Measurements from ENCODE around the gene SLC16A2.

SLC16A2 gene

DNA sequence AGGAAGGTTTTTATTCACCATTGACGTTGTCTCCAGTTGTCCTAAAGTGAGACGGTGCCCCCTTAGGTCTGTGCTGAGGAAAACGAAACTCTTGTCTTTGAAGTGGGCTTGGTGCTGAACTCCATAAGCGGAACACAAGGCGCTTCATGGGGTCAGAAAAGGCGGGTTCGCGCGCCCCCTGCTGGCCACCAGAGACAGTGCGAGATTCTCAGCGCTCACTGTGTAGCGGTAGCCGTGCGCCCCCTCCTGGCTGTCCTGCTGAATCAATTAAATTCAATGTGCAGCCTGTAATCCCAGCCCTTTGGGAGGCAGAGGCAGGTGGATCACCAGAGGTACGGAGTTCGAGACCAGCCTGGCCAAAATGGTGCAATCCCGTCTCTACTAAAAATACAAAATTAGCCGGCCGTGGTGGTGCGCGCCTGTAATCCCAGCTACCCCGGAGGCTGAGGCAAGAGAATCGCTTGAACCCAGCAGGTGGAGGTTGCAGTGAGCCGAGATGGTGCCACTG, 129.1 kb downstream of the SLC16A2 start:
- Histone ChIP-seq H3K36me3 (replicated peaks; ENCODE audit: insufficient read depth, low read length) (no peaks in the 10 kb centered on the region), H3K4me2 (ENCODE audit: low read depth, low read length) (peak overlapping the region; percentile 62; the same call in 1 of the 2 replicates), H3K4me3 (ENCODE audit: low read length) (no peak overlapping the region), H3K79me2 (ENCODE audit: low read length) (no peaks in the 10 kb centered on the region), H4K20me1 (ENCODE audit: insufficient read depth, low read length) (no peaks in the 10 kb centered on the region), H3K4me1 (ENCODE audit: low read length) (no peaks in the 10 kb centered on the region), H3K27ac (ENCODE audit: low read length) (no peak overlapping the region), H3K9me3 (replicated peaks; ENCODE audit: insufficient read depth, low read length) (no peaks in the 10 kb centered on the region), H3K9ac (ENCODE audit: low read length) (no peak overlapping the region), H3K9me2 (replicated peaks; ENCODE audit: insufficient read depth, low read length) (no peaks in the 10 kb centered on the region), H3K27me3 (replicated peaks; ENCODE audit: insufficient read depth, low read length) (no peaks in the 10 kb centered on the region), H2AFZ (ENCODE audit: low read length) (peak overlapping the region; percentile 56), H3F3A (ENCODE audit: insufficient read depth, low read length) (no peaks in the 10 kb centered on the region)
- peak; percentile 77 for DNase-seq
- TF ChIP-seq, protein P1, sequence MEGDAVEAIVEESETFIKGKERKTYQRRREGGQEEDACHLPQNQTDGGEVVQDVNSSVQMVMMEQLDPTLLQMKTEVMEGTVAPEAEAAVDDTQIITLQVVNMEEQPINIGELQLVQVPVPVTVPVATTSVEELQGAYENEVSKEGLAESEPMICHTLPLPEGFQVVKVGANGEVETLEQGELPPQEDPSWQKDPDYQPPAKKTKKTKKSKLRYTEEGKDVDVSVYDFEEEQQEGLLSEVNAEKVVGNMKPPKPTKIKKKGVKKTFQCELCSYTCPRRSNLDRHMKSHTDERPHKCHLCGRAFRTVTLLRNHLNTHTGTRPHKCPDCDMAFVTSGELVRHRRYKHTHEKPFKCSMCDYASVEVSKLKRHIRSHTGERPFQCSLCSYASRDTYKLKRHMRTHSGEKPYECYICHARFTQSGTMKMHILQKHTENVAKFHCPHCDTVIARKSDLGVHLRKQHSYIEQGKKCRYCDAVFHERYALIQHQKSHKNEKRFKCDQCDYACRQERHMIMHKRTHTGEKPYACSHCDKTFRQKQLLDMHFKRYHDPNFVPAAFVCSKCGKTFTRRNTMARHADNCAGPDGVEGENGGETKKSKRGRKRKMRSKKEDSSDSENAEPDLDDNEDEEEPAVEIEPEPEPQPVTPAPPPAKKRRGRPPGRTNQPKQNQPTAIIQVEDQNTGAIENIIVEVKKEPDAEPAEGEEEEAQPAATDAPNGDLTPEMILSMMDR (IDR thresholded peaks at IDR 0.05; ENCODE audit: low read length), result peak; percentile 97
- no peak for TF ChIP-seq EZH2phosphoT487 (IDR thresholded peaks at IDR 0.05; ENCODE audit: low read length)

DNA sequence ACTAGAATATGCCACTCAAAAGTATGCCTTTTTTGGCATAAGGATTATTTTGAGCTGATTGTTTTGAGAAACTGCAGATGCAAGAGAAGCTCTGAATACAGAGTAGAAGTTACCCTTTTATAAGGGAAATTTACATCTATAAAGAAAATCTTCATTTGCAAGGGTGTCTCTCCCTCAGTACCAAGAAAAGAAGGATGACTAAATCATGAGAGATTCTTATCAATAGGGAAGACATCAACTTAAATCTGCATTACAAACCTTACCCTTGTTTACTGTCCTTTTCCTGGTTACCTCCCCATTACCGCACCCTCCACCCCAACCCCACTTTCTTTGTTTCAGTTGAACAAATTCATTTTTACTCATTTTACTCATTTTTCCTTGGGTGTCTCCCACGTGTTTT, 130.6 kb downstream of the SLC16A2 start:
- H2AFZ ChIP-seq (ENCODE audit: low read length), result no peak overlapping the region
- H3K27ac ChIP-seq (ENCODE audit: low read length), result no peak overlapping the region
- H4K20me1 ChIP-seq (ENCODE audit: insufficient read depth, low read length), result no peaks in the 10 kb centered on the region
- no peaks in the 10 kb centered on the region for H3F3A ChIP-seq (ENCODE audit: insufficient read depth, low read length)
- H3K9ac ChIP-seq (ENCODE audit: low read length), result no peak overlapping the region
- no peak overlapping the region for H3K4me2 ChIP-seq (ENCODE audit: low read depth, low read length)
- no peak overlapping the region for H3K4me3 ChIP-seq (ENCODE audit: low read length)
- DNase-seq, result no peak
- no peaks in the 10 kb centered on the region for H3K9me2 ChIP-seq (replicated peaks; ENCODE audit: insufficient read depth, low read length)
- H3K27me3 ChIP-seq (replicated peaks; ENCODE audit: insufficient read depth, low read length), result no peaks in the 10 kb centered on the region
- TF ChIP-seq, protein P1 (IDR thresholded peaks at IDR 0.05; ENCODE audit: low read length), result no peak
- no peak for TF ChIP-seq EZH2phosphoT487 (IDR thresholded peaks at IDR 0.05; ENCODE audit: low read length)
- no peaks in the 10 kb centered on the region for H3K36me3 ChIP-seq (replicated peaks; ENCODE audit: insufficient read depth, low read length)
- no peaks in the 10 kb centered on the region for H3K4me1 ChIP-seq (ENCODE audit: low read length)
- no peaks in the 10 kb centered on the region for H3K79me2 ChIP-seq (ENCODE audit: low read length)
- H3K9me3 ChIP-seq (replicated peaks; ENCODE audit: insufficient read depth, low read length), result no peaks in the 10 kb centered on the region

DNA sequence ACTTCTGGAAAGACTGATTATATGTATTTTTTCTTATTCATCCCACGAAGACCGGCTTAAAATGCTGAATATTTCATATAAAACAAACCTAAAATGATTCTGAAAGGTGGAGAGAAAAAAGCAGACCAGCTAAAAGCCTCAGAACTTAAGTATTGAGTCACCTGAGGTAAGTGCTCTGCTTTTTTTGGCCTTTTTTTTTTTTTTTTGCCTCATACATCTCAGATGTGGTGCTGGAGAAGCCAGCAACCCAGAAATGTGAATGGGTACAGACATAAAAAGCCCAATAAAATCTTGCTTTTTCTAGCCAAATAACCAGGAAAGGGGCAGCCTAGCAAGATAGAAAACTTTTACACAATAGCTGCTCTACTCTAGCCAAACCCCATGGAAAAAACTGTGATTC, 136.1 kb downstream of the SLC16A2 start:
- Histone ChIP-seq H3K27me3 (replicated peaks; ENCODE audit: insufficient read depth, low read length) (no peaks in the 10 kb centered on the region), H3K27ac (ENCODE audit: low read length) (no peak overlapping the region), H3K79me2 (ENCODE audit: low read length) (no peaks in the 10 kb centered on the region), H2AFZ (ENCODE audit: low read length) (no peak overlapping the region), H3K9me2 (replicated peaks; ENCODE audit: insufficient read depth, low read length) (no peaks in the 10 kb centered on the region), H3F3A (ENCODE audit: insufficient read depth, low read length) (no peaks in the 10 kb centered on the region), H3K9ac (ENCODE audit: low read length) (no peak overlapping the region), H3K4me2 (ENCODE audit: low read depth, low read length) (no peak overlapping the region), H3K4me3 (ENCODE audit: low read length) (no peak overlapping the region), H3K4me1 (ENCODE audit: low read length) (no peaks in the 10 kb centered on the region), H3K9me3 (replicated peaks; ENCODE audit: insufficient read depth, low read length) (no peaks in the 10 kb centered on the region), H4K20me1 (ENCODE audit: insufficient read depth, low read length) (no peaks in the 10 kb centered on the region), H3K36me3 (replicated peaks; ENCODE audit: insufficient read depth, low read length) (no peaks in the 10 kb centered on the region)
- DNase-seq, result no peak
- TF ChIP-seq, protein P1 (IDR thresholded peaks at IDR 0.05; ENCODE audit: low read length), result no peak
- TF ChIP-seq EZH2 (optimal IDR thresholded peaks at IDR 0.05; ENCODE audit: low read depth, low read length) (no peak), EZH2phosphoT487 (IDR thresholded peaks at IDR 0.05; ENCODE audit: low read length) (no peak)

Measured in MM.1S (cell line).